ENCODE results near the gene DPM2.

DNA sequence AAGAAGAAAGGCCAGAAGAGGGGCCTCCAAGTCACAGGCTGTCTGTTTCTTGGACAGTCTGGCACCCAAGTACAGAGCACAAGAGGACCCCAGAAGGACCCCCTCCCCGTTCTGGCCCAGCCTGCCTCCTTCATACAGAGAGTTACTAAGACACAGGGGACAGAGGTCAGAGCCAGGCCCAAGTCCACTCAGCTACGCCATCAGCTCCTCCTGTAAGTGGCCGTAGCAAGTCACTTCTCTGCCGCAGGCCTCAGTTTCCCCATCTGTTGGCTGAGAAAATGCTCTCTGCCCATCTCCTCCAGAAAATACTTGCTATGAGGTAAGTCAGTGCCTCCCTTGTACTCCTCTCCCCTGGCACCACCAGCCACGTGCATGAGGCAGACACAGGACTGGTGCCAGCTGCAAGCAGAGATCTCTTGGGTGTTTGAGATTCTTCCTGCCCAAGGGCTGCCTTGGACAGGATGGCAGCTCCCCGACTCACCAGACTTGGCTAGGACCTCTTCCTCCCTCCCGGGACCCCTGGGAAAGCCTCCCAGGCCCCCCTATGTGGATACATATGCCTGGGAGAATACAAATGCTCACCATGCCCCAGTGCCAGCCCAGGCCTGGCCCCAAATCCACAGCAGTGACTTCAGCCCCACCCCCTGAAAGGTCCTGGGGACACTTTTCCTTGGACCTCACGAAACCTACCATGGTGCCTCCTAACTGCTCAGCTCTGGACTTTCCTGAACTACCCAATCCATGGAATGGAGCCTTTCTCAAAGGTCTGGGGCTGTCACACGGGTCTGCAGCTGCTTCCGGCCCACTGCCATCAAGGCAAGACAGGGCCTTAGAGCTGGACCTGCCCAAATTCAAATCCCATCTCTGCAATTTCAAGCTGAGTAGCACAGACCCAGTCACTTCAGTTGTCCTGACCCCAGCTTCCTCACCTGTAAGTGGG lies 38.0 kb upstream of the DPM2 start:
- TF ChIP-seq, protein P1, sequence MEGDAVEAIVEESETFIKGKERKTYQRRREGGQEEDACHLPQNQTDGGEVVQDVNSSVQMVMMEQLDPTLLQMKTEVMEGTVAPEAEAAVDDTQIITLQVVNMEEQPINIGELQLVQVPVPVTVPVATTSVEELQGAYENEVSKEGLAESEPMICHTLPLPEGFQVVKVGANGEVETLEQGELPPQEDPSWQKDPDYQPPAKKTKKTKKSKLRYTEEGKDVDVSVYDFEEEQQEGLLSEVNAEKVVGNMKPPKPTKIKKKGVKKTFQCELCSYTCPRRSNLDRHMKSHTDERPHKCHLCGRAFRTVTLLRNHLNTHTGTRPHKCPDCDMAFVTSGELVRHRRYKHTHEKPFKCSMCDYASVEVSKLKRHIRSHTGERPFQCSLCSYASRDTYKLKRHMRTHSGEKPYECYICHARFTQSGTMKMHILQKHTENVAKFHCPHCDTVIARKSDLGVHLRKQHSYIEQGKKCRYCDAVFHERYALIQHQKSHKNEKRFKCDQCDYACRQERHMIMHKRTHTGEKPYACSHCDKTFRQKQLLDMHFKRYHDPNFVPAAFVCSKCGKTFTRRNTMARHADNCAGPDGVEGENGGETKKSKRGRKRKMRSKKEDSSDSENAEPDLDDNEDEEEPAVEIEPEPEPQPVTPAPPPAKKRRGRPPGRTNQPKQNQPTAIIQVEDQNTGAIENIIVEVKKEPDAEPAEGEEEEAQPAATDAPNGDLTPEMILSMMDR (IDR thresholded peaks at IDR 0.05) = no peak
- no peak for TF ChIP-seq POLR2A (IDR thresholded peaks at IDR 0.05)
